AG09319 (cell line): ENCODE results near the gene CACNG7.

Experiments used
- DNase-seq: peaks from one replicate; pipeline ENCODE4 v3.0.0-alpha.2; 2010; ENCODE audit warnings: low read depth; ENCODE audit errors: extremely low read depth
- CTCF ChIP-seq: IDR thresholded peaks from 2 replicates; pipeline ENCODE4 v1.5.1; 2011; ENCODE audit warnings: low read depth, mild to moderate bottlenecking, inconsistent platforms, low read length, moderate library complexity

Gene CACNG7

GRCh38 chr19:53907193-53907581 is 1.9 kb upstream of the CACNG7 start:
- no peak for DNase-seq
- no peak for TF ChIP-seq CTCF

- no peak for DNase-seq
- TF ChIP-seq CTCF: no peak
Observed at GRCh38 chr19:53907690-53908089, 1.4 kb upstream of the CACNG7 start.

- no peak for DNase-seq
- TF ChIP-seq CTCF: no peak
Observed at GRCh38 chr19:53908106-53908934, 758 bp upstream of the CACNG7 start.

GRCh38 chr19:53909471-53910169 is 542 bp downstream of the CACNG7 start:
- TF ChIP-seq CTCF: no peak
- DNase-seq: no peak

GRCh38 chr19:53910170-53910518 is 1.1 kb downstream of the CACNG7 start:
- no peak for TF ChIP-seq CTCF
- no peak for DNase-seq

- TF ChIP-seq CTCF: peak; percentile 14
- no peak for DNase-seq
Observed at GRCh38 chr19:53912653-53913052, 3.6 kb downstream of the CACNG7 start.

- no peak for DNase-seq
- TF ChIP-seq CTCF: no peak
Observed at GRCh38 chr19:53915000-53915399, 5.9 kb downstream of the CACNG7 start.
